ENCODE measurements around the gene ITIH1.

The ITIH1 gene

GRCh38 chr3:52822363-52822762 is 45.0 kb downstream of the ITIH1 start:
- no peak for TF ChIP-seq CTCF (IDR thresholded peaks at IDR 0.05; ENCODE audit: borderline replicate concordance, control extremely low read depth, extremely low read depth, insufficient read depth, missing control alignments)
- DNase-seq (ENCODE audit: low spot score) = no peak
- in situ Hi-C loops (cut with MboI; ENCODE audit: low sequenced_read_pairs, unreplicated experiment) = no loop called here

GRCh38 chr3:52824037-52824436 is 46.6 kb downstream of the ITIH1 start:
- no peak for DNase-seq (ENCODE audit: low spot score)
- in situ Hi-C loops (cut with MboI; ENCODE audit: low sequenced_read_pairs, unreplicated experiment) = no loop called here
- no peak for TF ChIP-seq CTCF (IDR thresholded peaks at IDR 0.05; ENCODE audit: borderline replicate concordance, control extremely low read depth, extremely low read depth, insufficient read depth, missing control alignments)

- no peak for TF ChIP-seq CTCF (IDR thresholded peaks at IDR 0.05; ENCODE audit: borderline replicate concordance, control extremely low read depth, extremely low read depth, insufficient read depth, missing control alignments)
- DNase-seq (ENCODE audit: low spot score) = no peak
- in situ Hi-C loops (cut with MboI; ENCODE audit: low sequenced_read_pairs, unreplicated experiment) = no loop called here
Measured at GRCh38 chr3:52827441-52827840, 50.0 kb downstream of the ITIH1 start.

GRCh38 chr3:52827866-52828376 is 50.5 kb downstream of the ITIH1 start:
- no peak for TF ChIP-seq CTCF (IDR thresholded peaks at IDR 0.05; ENCODE audit: borderline replicate concordance, control extremely low read depth, extremely low read depth, insufficient read depth, missing control alignments)
- DNase-seq (ENCODE audit: low spot score) = no peak
- in situ Hi-C loops (cut with MboI; ENCODE audit: low sequenced_read_pairs, unreplicated experiment) = no loop called here

GRCh38 chr3:52829482-52829881 is 52.1 kb downstream of the ITIH1 start:
- in situ Hi-C loops (cut with MboI; ENCODE audit: low sequenced_read_pairs, unreplicated experiment) = no loop called here
- TF ChIP-seq CTCF (IDR thresholded peaks at IDR 0.05; ENCODE audit: borderline replicate concordance, control extremely low read depth, extremely low read depth, insufficient read depth, missing control alignments) = no peak
- DNase-seq (ENCODE audit: low spot score) = no peak

GRCh38 chr3:52829906-52830463 is 52.6 kb downstream of the ITIH1 start:
- no peak for TF ChIP-seq CTCF (IDR thresholded peaks at IDR 0.05; ENCODE audit: borderline replicate concordance, control extremely low read depth, extremely low read depth, insufficient read depth, missing control alignments)
- DNase-seq (ENCODE audit: low spot score) = no peak
- in situ Hi-C loops (cut with MboI; ENCODE audit: low sequenced_read_pairs, unreplicated experiment) = no loop called here
